ENCODE results near the gene INPP5A.

INPP5A gene

GRCh38 chr10:132711613-132712121 is 174.1 kb downstream of the INPP5A start:
- no peak for DNase-seq

GRCh38 chr10:132712291-132712690 is 174.7 kb downstream of the INPP5A start:
- DNase-seq, result no peak

GRCh38 chr10:132712743-132713142 is 175.2 kb downstream of the INPP5A start:
- DNase-seq, result no peak

GRCh38 chr10:132713421-132714095 is 176.0 kb downstream of the INPP5A start:
- DNase-seq, result no peak

GRCh38 chr10:132714096-132714985 is 176.8 kb downstream of the INPP5A start:
- no peak for DNase-seq

GRCh38 chr10:132714986-132715775 is 177.6 kb downstream of the INPP5A start:
- DNase-seq, result no peak

- DNase-seq, result no peak
These were observed 178.4 kb downstream of the INPP5A start for GRCh38 chr10:132715776-132716680.

GRCh38 chr10:132716691-132717490 is 179.3 kb downstream of the INPP5A start:
- no peak for DNase-seq

GRCh38 chr10:132721725-132722124 is 184.1 kb downstream of the INPP5A start:
- DNase-seq, result no peak

GRCh38 chr10:132722394-132723329 is 185.1 kb downstream of the INPP5A start:
- no peak for DNase-seq

GRCh38 chr10:132723330-132723970 is 185.9 kb downstream of the INPP5A start:
- no peak for DNase-seq

- DNase-seq, result no peak
These were observed 186.9 kb downstream of the INPP5A start for GRCh38 chr10:132724446-132724845.

- no peak for DNase-seq
These were observed 187.6 kb downstream of the INPP5A start for GRCh38 chr10:132725202-132725601.

- DNase-seq, result no peak
These were observed 188.6 kb downstream of the INPP5A start for GRCh38 chr10:132726194-132726593.

- no peak for DNase-seq
These were observed 189.4 kb downstream of the INPP5A start for GRCh38 chr10:132726951-132727350.

- DNase-seq, result no peak
These were observed 189.8 kb downstream of the INPP5A start for GRCh38 chr10:132727411-132727810.

- no peak for DNase-seq
These were observed 190.7 kb downstream of the INPP5A start for GRCh38 chr10:132728321-132728720.

- DNase-seq, result no peak
These were observed 191.2 kb downstream of the INPP5A start for GRCh38 chr10:132728741-132729140.
